GM08714 (cell line): ENCODE data around the gene SAMD11.
"Not testable (repeated sequence)": the region's sequence is repeated elsewhere in the genome, so short reads cannot be mapped to it uniquely, and the experiment has no call there.

Source experiments
- H3K4me3 ChIP-seq: fragments of 200-500 bp; sonication (Bioruptor generic); 2 replicates; pipeline ENCODE4 v1.5.1; 2014; ENCODE audit warnings: mild to moderate bottlenecking, low read length, inconsistent platforms
- ZNF274 ChIP-seq: IDR thresholded peaks from 2 replicates; pipeline ENCODE4 v1.6.1; 2012; ENCODE audit warnings: mild to moderate bottlenecking, low read depth, low read length

SAMD11 gene

GRCh38 chr1:923131-923990 is at the start of gene SAMD11:
TSS of gene SAMD11 (plus strand) at chr1:923923. CDS start at chr1:924432, 509 bp downstream.
- no peak for TF ChIP-seq ZNF274
- no peak within 1 kb of the TSS; the same call in 1 of the 2 replicates for H3K4me3 ChIP-seq

GRCh38 chr1:876428-877208 is 47.1 kb upstream of the SAMD11 start:
- H3K4me3 ChIP-seq: not testable (repeated sequence)

GRCh38 chr1:877209-877986 is 46.3 kb upstream of the SAMD11 start:
- H3K4me3 ChIP-seq: not testable (repeated sequence)

- not testable (repeated sequence) for H3K4me3 ChIP-seq
Measured at GRCh38 chr1:880511-880910, 43.2 kb upstream of the SAMD11 start.

GRCh38 chr1:880915-881314 is 42.8 kb upstream of the SAMD11 start:
- not testable (repeated sequence) for H3K4me3 ChIP-seq

- no peak for TF ChIP-seq ZNF274
- no peak overlapping the region for H3K4me3 ChIP-seq
Measured at GRCh38 chr1:886311-886710, 37.4 kb upstream of the SAMD11 start.

- TF ChIP-seq ZNF274: no peak
- H3K4me3 ChIP-seq: no peak overlapping the region
Measured at GRCh38 chr1:886760-887159, 37.0 kb upstream of the SAMD11 start.

- H3K4me3 ChIP-seq: no peak overlapping the region
- TF ChIP-seq ZNF274: no peak
Measured at GRCh38 chr1:888297-888696, 35.4 kb upstream of the SAMD11 start.

- H3K4me3 ChIP-seq: not testable (repeated sequence)
Measured at GRCh38 chr1:889774-890173, 33.9 kb upstream of the SAMD11 start.

GRCh38 chr1:890234-890633 is 33.5 kb upstream of the SAMD11 start:
- H3K4me3 ChIP-seq: not testable (repeated sequence)

- H3K4me3 ChIP-seq: no peak overlapping the region
- TF ChIP-seq ZNF274: no peak
Measured at GRCh38 chr1:890661-891060, 33.1 kb upstream of the SAMD11 start.

- TF ChIP-seq ZNF274: no peak
- H3K4me3 ChIP-seq: no peak overlapping the region
Measured at GRCh38 chr1:897226-897625, 26.5 kb upstream of the SAMD11 start.

GRCh38 chr1:897951-898350 is 25.8 kb upstream of the SAMD11 start:
- H3K4me3 ChIP-seq: not testable (repeated sequence)

- TF ChIP-seq ZNF274: no peak
- H3K4me3 ChIP-seq: no peak overlapping the region
Measured at GRCh38 chr1:899636-900317, 23.9 kb upstream of the SAMD11 start.
